ENCODE results near the gene PKD1.

DNA sequence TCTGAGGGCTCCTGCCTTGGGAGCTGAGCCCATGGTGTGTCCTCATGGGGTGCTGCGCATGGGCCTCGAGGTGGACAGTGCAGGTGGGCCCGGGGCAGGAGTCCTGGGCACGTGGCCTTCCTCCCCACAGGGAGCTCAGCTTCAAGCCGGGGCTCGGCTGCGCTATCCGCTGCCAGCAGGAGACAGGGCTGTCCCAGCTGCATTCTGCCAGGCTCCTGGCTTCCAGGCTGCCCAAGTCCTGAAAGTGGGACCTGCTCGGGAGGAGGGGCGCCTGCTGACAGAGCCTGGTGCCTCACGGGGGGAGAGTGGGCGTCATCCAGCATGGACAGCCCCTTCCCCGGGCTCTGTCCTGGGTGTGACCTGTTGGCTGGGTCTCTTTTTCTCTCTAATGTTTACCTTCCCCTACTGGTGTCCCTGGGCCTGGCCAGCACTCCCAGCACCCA is 27.0 kb upstream of the PKD1 start:
- TF ChIP-seq, protein P1, sequence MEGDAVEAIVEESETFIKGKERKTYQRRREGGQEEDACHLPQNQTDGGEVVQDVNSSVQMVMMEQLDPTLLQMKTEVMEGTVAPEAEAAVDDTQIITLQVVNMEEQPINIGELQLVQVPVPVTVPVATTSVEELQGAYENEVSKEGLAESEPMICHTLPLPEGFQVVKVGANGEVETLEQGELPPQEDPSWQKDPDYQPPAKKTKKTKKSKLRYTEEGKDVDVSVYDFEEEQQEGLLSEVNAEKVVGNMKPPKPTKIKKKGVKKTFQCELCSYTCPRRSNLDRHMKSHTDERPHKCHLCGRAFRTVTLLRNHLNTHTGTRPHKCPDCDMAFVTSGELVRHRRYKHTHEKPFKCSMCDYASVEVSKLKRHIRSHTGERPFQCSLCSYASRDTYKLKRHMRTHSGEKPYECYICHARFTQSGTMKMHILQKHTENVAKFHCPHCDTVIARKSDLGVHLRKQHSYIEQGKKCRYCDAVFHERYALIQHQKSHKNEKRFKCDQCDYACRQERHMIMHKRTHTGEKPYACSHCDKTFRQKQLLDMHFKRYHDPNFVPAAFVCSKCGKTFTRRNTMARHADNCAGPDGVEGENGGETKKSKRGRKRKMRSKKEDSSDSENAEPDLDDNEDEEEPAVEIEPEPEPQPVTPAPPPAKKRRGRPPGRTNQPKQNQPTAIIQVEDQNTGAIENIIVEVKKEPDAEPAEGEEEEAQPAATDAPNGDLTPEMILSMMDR (IDR thresholded peaks at IDR 0.05): no peak
- TF ChIP-seq POLR2AphosphoS5 (IDR thresholded peaks at IDR 0.05): no peak

Data from sigmoid colon (tissue), 4 donors.